DMS153 treated with DMSO at 0.1 percent for 48 hours (cell line): ENCODE measurements around the gene ZNF593OS.

ENCODE experiments used
- DNase-seq: peaks from one replicate; lab custom pipeline; 2025; ENCODE audit not compliant: unreplicated experiment; lab: John Stamatoyannopoulos, UW

Gene ZNF593OS

DNA sequence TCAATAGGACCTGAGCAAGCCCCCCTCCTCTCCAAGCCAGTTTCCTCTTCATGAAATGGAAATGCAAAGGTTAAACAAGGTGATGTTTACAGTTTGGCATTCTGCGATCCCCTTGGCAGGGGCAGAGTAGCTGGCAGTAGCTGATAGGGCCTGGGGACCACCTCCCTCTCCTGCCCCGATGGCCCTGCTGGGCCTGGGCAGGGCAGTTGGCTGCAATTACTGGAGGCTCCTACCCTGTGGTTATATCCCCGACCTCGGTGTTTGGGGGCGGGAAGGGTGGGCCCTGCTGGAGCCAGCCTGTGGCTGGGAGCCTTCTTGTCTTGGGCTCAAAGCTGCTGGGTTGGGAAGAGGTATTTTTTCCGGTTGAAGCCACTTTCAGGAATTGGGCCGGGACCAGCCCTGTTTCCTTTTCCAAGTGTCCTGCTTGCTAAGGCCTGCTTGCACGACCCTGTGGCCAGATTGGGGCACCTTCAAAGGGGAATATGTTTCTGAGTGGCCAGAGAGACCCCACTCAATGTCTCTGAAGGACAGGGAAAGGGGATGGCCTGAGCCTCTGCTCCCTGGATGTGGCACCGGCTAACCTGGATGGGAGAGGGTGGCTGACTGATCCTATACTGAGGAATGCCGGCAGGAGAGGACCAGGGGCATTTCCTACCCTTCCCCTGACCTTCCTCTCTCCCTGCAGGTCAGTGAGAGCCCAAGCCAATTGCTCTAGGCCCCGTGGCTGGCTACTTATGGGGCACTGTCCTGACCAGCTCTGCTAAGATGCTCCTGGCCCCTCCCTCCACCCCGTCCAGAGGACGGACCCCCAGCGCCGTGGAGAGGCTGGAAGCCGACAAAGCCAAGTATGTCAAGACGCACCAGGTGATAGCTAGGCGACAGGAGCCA lies 10.9 kb downstream of the ZNF593OS start:
- no peak for DNase-seq

- DNase-seq, result no peak
Observed at GRCh38 chr1:26159743-26160039, 11.9 kb downstream of the ZNF593OS start.

DNA sequence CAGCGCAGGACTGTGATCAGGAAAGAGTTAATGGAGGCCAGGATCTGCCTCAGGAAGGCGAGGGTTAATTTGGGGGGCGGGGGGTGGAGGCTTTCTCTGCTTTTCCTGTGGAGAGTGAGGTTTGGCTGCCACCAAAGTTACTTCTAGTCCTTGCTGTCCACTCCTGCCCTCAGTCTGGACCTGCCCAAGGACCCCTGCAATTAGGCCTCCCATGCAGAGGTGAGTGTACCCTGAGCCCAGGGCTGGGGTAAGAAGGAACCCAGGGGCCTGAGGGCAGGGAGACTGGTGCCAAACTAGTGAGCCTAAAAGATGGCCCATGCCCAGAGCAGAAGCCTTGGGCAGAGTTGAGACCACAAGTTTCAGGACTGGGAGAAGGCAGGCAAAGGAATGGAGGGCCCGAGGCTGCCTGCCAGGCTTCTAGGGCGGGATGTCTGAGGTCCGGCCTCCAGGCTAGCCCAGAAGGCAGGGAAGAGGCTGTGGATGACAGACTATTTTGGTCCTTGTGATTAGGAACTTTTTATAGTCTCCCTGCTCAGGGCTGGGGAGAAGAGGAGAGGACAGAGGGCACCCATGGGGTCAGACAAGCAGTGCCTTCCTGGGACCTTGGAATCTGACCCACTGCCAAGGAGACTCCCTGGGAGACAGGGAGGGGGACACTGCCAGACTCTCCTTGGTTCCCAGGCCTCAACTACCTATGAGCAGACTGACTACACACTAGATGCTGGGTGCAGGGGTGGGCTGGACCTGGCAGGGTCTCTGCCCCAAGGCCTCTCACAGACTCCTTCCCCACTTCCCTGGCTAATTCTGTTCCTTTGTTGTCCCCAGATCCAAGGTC lies 12.5 kb downstream of the ZNF593OS start, which contains the start of gene FAM110D:
Gene FAM110D, plus strand, starts transcription at position 172 of the 835 bp plus-strand sequence. CDS start 2,213 bp downstream, outside the sequence.
- DNase-seq, result no peak

DNA sequence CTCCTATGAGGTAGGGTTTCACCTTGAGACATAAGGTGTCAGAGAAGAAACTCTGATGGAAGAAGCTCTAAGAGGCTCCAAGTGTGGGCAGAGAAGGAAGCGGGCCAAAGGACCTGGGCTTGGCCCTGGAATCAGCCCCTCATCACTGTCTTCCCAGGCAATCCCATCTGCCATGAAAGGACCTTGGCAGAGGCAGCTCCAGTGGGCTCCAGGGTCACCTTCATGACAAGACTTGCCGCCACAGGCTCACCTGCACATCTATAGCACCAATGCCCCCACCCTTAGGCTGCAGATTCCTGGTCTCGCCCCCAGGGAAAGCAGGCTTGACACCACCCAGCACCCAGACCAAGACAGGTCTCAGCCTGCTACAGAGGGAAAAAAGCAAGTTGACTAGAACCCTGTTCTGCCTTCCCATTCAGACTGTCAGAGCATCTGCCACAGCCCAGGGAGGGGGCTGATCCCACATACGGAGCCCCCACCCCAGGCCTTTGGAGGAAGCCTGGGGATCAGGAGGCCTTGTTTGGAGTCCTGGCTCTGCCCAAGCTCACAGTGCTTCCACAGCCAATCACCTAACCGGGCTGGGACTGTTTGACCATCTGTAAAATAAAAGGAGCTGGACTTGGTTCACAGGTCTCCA lies 13.2 kb downstream of the ZNF593OS start:
- DNase-seq, result no peak

GRCh38 chr1:26156285-26157038 lies 15.2 kb downstream of the ZNF593OS start:
- DNase-seq, result no peak

DNA sequence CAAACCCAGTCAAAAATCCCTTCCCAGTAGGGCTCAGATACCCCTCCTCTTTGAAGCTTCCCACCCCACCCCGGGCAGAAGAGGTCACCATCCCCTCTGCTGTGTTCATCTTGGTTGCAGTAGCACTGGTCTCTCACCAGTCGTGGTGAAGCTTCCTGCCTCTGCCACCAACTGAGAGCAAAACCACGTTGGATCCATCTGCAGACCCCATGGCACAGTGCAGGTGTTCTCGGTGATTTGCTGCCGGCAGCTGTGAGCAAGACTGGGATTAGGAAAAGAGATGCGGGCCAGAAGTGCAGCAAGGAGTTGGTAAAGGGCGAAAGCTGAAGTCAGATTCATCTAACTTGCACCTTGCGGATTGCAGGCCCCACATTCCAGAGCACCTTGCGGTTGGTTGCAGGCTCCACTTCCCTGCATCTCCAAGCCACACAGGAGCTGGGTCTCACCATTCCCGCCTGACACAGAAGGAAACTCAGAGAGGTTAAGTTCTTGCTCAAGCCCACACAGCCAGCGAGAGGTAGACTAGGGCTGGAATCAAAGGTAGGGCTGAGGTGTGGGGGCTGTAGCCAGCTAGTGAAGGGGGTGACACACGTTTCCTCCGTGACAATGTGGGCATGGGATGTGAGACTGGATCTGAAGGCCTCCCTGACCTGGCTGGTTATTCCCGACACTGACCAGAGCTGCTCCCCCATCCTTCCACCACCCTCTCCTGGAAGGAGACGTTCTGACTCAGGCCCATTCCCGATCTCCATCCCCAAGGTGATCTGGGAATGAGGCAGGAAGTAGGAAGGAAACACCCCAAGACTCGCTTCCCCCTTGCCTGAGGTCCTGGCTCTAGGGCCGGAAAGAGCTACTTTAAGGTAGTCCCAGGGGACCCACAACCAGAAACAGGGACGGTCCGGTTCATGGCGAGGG lies 16.0 kb downstream of the ZNF593OS start:
- no peak for DNase-seq

DNA sequence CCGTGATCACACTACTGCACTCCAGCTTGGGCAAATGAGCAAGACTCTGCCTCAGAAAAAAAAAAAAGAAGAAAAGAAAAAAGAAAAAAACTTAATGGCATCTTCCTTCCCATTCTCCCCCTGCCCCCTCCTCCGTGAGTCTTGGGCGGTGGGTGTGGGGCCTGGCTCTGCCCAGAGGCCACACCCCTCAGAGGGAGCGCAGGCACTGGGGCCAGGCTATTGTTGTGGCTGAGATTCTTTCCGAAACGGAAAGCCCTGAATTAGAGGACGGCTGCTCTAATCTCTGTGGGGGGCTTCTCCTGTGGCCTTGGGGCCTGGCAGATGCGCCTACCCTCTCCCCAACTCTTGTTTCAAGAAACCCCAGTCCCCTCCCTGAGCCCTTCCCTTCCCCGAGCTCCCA lies 16.9 kb downstream of the ZNF593OS start:
- no peak for DNase-seq

DNA sequence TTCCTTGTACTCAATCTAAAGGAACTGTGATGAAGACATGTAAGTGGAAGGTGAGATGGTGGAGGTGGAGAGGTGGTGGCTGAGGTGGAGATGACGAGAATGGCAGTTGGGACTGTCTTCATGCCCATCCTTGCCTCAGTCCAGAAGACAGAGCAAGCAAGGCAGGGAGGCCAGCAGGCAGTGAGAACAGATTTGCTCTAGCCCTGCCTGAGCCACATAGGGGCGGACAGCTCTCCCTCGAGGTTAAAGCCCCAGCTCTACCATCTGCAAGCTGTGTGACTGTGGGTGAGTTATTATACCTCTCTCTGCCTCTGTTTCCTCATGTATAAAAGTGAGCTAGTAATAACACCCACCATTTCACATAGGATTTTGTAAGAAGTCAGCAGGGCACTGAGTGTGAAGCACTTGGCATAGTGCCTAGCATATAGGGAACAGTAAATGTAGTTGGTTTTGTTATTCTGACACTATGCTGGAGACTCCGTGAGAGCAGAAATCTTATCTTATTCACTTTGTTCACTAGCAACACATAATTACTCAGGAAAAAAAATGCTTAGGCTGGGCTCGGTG lies 17.6 kb downstream of the ZNF593OS start:
- DNase-seq, result no peak

DNA sequence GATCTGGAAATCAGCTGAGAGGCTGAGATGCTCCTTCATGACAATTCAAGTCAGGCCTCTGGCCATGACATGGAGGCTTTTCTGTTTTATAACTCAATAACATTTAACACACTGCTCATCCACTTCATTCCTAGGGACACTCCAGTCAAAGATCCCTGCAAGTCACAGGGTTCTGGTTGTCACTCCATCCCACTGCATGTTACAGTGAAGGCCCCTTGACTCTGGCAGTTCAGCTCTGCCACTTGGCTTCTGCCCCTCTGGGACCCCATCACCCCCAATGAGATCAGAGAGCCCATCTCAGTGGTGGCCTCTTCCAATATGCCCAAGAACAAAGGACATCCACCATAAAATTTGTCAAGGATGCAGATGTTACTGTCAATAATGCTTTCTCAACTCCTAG lies 22.7 kb downstream of the ZNF593OS start:
- DNase-seq, result no peak

DNA sequence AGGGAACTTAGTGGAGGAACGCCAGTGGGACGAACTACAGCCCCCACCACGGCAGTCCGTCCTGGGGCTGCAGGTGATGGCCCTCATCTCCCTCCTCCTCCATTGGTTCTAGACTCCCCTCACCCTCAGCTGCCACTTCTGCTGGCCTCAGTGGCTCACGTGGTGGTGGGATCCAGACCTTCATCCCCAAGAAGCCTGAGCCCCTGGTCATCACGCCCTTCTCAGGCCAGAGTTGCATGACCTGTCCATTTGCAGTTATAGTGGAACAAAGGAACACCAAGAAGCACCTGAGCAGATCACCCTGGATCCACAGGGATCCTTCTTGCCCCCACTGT lies 25.7 kb downstream of the ZNF593OS start:
- DNase-seq, result no peak

- peak; percentile 94 for DNase-seq
Observed at GRCh38 chr1:26145041-26145959, 26.3 kb downstream of the ZNF593OS start.

DNA sequence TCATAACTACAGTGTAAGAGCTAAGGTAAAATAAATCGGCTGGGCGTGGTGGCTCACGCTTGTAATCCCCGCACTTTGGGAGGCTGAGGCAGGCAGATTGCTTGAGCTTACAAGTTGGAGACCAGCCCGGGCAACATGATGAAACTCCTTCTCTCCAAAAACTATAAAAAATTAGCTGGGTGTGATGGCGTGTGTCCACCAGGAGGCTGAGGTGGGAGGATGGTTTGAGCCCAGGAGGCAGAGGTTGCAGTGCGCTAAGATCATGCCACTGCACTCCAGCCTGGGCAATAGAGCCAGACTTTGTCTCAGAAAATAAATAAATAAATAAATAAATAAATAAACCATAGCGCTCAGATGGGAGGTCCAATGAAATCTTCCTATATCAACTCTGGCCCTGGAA lies 29.5 kb downstream of the ZNF593OS start:
- DNase-seq, result no peak

GRCh38 chr1:26138974-26139558 lies 32.6 kb downstream of the ZNF593OS start:
- no peak for DNase-seq

GRCh38 chr1:26134466-26134865 lies 37.2 kb downstream of the ZNF593OS start:
- no peak for DNase-seq

DNA sequence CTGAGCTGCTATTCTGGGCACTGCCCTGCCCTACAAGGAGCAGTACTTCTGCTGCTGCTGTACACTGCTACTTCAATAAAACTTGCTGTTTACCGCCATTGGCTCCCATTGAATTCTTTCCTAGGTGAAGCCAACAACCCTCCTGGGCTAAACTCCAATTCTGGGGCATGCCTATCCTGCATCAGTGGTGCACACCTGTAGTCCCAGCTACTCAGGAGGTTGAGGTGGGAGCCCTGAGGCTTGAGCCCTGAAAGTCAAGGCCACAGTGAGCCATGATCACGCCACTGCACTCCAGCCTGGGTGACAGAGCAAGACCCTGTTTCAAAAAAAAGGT lies 38.8 kb downstream of the ZNF593OS start:
- DNase-seq, result no peak

DNA sequence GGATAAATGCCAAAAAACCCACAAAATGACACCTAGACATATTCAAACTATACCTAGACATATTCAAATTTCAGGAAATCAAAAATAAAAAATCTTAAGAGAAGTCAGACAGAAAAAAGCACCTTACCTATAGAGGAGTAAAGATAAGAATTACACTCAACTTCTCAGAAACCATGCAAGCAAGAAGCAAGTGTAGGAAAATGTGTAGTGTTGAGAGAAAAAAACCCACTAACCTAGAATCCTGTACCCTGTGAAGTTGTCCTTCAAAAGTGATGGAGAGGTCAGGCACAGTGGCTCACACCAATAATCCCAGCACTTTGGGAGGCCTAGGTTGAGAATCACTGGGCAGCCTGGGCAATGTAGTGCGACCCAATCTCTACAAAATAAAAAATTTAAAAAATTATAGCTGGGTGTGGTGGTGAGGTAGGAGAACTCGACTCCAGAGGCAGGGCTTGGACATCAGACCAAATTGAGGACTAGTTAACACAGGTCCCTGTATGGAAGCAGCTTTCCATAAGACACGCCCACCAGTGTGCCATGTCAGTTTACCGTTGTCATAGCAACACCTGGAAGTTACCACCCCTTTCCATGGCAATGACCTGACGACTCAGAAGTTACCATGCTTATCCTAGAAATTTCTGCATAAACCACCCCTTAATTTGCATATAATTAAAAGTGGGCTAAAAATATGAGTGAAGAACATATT lies 39.4 kb downstream of the ZNF593OS start:
- no peak for DNase-seq

GRCh38 chr1:26130695-26131094 lies 40.9 kb downstream of the ZNF593OS start:
- no peak for DNase-seq

- no peak for DNase-seq
Observed at GRCh38 chr1:26129778-26130177, 41.9 kb downstream of the ZNF593OS start.
